HG03108 (cell line): ENCODE data around the gene DDRGK1.
A peak's percentile ranks its signal among the peaks of the same experiment; 100 is the strongest.
"Not testable (repeated sequence)": the region's sequence is repeated elsewhere in the genome, so short reads cannot be mapped to it uniquely, and the experiment has no call there.

Source experiments
- ATAC-seq: cut with Tn5 transposase; IDR thresholded peaks from one replicate; pipeline ENCODE4 v1.9.1; 2021; ENCODE audit warnings: moderate library complexity; ENCODE audit not compliant: unreplicated experiment

Gene DDRGK1

DNA sequence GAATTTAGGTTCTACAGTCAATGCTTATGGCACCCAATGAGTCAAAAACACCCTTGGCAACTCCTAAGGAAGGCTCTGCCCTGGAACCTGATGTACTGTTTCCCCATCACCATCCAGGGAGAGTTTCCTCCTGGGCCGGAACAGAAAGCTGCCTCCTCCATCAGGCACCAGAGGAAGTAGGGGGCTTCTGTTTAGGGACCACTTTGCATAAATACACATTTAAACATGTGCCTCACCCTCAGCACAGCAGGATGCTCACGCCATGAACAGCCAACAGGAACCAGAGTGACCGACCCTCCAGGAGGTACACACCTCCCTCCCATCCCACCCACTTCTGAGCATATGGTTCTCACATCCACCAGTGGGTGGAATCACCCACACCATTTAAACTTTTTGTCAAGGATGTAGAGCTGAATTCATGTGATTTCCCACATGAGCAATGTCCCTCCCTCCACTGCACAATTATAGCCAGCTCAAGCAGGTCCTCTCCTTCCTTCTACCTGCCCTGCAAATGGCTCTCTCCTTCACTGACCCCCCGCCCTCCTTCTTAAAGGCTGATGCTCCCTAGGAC is 14.8 kb downstream of the DDRGK1 start:
- no peak for ATAC-seq

DNA sequence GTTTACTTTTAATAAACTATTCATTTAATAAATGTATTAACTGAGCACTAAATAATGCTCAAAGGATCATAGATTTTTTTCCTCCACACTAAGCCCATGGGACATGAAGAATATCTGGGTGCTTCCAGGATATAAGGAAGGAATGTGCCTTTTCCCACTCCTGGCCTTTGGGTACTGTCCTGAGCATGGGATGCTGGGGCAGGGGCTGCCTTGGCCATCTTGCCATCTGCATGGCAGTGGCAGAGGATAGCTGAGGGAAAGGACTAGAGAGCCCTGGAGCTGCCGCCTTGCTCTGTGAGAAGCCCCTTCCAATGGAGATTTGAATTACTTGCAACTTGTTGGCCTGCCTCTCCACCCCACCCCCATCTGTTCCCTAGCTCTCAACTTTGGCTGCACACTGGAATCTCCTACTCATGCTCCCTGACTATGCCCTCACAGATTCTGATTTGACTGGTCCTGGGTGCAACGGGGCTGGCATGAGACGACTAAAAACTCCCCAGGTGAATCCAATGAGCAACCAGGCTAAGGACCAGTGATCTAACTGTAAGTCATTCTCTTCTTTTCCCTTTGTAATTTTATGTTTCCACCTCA is 15.6 kb downstream of the DDRGK1 start:
- no peak for ATAC-seq

DNA sequence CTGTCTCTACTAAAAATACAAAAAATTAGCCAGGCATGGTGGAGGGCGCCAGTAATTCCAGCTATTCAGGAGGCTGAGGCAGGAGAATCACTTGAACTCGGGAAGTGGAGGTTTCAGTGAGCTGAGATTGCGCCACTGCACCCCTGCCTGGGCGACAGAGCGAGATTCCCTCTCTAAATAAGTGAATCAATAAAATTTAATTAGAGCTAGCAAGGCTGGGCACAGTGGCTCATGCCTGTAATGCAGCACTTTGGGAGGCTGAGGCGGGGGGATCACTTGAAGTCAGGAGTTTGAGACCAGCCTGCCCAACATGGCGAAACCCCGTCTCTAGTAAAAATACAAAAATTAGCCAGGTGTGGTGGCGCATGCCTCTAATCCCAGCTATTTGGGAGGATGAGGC is 16.6 kb downstream of the DDRGK1 start:
- not testable (repeated sequence) for ATAC-seq

DNA sequence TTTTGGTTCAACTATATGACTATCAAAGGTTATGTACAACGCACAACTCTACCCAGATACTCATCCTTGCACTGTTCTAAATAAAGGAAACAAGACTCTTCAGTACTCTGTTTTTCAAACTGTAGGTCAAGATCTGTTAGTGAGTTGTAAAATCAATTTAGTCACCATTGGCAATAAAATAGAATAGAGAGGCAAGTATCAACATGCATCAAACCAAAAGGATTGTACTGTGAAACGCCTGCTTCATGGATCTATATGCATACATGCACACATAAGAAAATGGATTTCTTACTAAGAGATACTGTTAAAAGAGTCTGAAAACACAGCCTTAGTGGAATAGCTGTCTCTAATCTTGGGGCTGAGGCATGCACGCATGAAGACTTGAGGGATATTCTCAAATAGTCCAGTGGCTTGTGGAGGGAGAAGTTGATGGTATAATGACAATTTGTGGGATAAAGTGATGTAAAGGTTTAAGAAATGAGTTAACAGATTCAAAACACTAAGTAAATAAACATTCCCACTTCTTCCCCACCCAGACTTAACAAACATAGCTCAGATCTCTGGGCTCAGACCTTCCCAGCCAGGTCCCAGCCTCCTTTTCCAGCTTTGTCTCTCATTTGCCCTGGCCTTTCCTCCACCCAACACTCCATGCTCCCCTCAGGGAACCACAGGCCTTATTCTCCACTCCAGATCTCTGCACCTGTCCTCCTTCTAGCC is 20.4 kb downstream of the DDRGK1 start:
- ATAC-seq: no peak

DNA sequence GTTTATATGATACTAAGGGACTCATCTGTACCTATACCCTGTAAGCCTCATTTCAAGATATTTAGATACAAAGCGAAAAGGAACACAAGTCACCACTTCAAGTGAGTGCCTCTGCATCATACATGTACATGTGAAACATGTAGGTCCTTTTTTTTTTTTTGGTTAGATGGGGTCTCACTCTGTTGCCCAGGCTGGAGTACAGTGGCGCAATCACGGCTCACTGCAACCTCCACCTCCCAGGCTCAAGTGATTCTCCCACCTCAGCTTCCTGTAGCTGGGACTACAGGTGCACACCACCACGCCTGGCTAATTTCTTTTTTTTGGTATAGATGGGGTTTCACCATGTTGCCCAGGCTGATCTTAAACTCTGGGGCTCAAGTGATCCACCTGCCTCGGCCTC is 22.1 kb downstream of the DDRGK1 start:
- not testable (repeated sequence) for ATAC-seq

DNA sequence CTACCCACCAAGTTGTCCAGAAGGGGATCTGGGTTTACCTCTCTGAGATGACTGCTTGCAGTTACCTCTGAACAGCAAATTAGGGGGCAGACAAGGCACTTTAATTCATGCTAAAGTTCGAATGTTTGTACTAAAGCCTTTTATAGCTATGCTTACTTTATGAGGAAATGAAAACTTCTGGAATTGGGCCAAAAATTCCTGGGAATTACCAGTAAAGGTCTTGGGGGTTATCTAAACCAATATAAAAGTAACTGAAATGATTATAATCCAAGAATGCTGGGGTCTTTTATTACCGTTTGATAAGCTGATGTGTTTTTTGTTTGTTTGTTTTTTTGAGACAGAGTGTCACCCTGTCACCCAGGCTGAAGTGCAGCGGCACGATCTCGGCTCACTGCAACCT is 23.2 kb downstream of the DDRGK1 start:
- no peak for ATAC-seq

DNA sequence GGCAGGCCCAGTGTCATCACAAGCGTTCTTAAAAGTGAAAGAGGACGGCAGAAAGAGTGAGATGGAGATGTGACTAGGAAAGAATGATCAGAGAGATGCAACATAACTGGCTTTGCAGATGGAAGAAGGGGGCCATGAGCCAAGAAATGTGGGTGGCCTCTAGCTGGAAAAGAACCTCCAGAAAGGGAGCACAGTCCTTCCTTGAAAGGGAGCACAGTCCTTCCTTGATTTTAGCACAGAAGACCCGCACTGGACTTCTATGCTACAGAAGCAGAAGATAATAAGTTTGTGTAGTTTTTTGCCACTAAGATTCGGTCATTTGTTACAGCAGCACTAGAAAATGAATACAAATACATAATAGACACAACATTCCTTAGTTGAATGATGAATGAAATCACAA is 24.2 kb downstream of the DDRGK1 start:
- ATAC-seq: no peak

DNA sequence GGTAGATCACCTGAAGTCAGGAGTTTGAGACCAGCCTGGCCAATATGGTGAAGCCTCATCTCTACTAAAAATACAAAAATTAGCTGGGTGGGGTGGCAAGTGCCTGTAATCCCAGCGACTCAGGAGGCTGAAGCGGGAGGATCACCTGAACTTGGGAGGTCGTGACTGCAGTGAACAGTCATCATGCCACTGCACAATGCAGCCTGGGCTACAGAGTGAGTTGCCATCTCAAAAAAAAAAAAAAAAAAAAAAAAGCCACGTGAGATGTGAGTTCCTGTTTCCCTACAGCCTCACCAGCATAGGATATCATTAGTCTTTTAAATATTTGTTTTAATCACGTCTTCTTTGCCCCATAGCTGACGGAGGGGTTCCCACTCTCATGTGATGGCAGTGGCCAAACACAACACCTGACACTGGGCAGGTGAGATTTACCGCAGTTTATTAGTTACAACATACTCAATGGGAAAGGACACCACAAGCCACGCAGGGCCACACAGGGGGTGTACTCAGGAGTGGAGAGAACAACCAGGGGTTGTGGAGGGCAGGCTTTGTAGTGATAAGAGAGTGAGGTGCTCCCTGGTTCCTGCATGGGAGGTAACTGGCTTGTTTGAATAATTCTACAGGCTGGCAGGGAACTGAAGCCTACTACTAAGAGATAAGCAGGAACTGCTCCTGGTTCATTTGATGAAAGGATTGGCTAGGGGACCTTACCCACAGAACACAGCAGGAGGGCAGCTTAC is 26.6 kb downstream of the DDRGK1 start:
- no peak for ATAC-seq

DNA sequence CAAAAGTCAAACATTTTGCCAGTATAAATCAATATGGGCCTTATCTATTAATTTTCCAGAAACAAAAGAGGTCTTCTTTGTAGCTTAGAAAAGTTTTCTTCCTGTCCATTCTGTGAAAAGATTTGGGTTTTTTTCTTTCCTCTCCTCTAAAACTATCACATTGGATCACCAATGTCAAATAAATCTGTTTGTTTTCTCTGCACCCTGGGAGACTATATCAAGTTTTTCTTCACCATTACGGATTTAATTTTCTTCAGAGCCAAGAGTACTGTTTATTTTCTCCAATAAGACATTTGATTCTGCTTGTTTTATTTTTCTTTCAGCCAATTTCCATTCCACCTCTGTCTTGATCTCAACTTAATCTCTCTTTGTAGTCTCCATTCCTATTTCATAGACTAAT is 29.2 kb downstream of the DDRGK1 start:
- no peak for ATAC-seq

DNA sequence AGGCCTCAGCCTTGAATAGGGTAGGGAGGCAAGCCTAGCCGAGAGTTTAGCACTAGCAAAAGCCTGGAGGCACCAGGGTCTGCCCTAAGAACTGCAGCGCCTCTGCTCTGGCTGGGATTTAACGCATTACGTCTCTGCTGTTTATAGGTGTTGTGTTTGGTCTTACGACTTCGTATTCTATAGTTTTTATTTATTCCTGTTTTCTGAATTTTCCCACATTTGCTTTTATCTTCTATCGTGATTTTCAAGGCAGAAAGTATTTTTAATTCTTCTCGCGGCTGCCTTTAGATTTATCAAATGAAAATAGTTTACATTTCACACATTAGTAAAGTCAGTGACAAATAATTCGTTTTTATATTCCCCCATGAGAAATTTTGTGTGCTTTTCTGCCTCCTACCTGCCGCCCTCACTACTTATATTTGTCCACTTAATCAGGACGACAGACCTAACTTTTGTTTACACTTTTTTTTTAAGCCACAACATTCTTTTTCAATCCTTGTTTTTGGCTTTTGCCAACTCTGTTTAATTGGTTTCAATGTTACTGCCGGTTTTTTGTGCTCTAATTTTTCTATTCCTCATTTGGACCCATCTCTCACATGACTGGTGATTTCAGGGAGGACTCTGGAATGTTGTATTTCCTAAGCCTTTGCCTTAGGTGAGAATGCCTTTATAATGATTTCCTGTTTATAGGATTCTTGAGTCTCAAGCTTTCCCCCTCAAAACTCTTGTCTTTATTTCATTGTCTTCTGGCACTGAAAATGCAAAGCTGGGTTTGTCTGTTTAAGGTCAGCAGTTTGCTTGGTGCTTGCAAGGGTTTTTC is 29.8 kb downstream of the DDRGK1 start:
- ATAC-seq: no peak

DNA sequence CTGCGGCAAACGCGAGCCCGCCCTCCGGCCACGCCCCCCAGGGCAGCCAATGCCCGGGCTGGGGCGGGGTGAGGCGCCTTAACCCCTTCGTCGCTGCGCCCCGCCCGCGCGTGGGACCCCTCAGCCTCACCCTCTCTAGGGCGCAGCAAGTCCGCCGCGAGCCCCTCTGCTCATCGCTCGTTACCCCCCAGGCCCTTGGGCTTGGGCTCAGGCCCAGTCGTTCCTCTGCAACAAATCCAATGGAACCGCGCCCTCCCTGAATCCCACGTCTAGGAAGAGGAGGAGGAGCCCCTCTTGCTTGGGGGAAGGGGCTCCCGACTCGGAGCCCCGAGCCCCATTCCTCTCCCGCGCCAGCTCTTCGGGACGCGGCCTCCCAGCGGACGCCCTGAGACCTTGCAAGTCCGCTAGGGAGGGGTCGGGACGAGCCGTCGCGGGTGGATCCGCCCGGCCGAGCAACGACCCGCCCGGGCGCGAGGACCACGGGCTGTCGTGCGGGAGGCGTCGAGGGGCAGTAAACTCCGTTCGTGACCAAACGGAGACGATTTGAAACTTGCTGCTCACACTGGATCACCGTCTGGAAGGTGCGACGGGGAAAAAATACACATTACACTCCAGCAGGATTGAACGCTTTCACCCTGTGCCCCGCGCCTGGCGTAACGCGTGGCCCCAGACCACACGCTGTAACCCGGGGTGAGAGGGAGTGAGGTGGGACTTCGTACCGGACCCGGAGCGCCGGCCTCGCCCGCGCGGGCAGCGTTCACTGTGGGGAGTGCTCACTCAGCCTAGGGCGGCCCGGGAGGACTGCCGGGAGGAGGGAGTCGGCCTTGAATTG is 30.7 kb downstream of the DDRGK1 start:
- peak; percentile 89 for ATAC-seq

DNA sequence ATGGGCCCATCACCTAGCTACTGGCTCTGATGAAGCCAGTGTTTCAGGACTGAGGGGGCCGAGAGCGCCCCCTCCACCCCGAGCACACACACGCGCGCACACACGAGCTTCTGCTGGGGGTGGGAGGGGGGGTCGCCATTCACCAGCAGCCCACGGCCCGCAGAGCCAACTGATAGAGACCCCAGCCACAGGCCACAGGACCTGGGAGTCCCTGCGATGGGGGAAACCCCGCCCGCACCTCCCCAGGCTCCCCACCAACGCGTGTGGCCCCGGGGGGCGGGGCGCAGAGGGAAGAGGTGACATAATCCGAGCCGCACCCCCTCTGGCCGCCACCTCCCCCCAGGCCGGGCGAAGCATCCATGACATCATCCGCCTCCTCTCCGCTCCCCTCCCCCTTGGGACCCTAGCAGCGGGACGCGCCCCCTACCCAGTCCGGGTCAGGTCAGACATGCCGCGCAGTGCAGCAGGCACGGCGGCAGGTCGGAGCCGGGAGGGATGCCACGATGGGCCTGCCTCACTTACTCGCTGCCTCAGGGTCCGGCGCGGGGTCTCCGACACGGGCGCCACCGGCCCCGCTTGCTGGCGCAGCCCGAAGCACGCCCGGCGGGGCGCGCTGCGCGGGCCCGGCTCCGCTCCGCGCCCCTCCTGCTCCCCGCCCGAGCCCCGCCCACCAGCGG is 31.4 kb downstream of the DDRGK1 start, which contains the start of gene LZTS3:
Gene LZTS3, minus strand, starts transcription at position 617 of the 677 bp plus-strand sequence. CDS start 6,386 bp downstream, outside the sequence.
- peak; percentile 28 for ATAC-seq

DNA sequence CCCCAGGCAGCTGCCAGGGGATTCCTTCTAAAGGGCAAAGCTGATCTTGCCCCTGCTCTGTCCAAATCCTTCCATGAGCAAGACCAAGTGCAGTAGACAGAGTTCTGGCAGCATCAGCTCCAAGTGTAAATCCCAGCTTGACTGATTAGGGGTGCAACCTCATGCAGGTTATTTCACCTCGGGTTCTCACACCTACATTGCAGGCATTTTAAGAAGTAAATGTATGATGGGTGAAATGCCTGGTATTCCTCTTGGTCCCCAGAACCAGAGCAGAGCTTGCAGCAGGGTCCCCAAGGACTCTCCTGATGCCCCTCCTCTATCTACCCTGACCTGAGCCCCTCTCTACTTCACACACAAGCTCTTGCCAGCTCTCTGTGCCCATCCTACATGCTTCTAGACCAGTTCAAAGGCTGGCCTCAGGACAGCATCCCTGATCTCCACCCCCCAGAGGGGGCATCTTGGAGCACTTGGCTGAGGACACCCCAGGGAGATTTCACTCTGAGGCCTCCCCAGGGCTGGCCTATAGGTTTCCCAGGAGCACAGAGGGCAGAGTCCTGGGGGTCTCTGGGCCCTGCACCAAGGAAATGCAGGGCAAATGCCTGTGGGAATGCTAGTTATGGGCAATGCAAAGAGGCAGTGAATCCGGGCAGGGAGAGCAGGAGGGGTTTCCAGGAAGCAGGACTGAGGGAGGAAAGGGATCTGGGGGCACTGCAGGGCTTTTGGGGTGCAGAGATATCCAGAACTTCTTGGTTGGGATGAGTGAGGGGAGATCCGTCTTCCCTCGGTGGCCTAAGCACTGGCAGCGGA is 32.2 kb downstream of the DDRGK1 start:
- no peak for ATAC-seq

DNA sequence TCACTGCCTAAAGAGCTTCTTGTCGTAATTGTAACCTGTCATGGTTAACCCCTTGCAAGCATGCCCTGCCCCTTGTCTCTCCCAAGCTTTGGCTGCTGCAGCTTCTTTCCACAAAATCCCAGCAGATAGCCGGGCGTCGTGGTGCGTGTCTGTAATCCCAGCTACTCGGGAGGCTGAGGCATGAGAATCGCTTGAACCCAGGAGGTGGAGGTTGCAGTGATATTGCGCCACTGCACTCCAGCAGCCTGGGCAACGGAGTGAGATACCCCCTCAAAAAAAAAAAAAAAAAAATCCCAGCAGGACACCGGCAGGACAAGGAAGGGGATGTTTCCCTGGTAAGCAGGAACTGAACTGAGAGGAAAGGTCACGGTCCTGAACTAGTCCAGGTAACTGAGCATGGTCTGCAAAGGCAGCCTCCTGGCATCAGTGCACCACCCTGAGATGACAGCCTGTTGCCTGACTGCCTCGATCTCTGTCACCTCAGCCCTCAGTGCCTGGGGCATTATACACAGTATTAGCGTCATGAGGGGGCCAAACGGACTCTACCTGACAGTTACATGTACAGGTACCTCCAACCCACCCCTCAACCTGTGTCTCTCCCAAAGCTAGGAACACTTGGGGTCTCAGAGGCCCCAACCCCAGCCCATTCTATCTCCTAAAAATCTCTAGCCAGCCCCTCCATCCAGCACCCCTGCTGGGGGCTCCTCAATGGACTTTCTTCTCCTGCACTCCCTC is 32.9 kb downstream of the DDRGK1 start:
- no peak for ATAC-seq

DNA sequence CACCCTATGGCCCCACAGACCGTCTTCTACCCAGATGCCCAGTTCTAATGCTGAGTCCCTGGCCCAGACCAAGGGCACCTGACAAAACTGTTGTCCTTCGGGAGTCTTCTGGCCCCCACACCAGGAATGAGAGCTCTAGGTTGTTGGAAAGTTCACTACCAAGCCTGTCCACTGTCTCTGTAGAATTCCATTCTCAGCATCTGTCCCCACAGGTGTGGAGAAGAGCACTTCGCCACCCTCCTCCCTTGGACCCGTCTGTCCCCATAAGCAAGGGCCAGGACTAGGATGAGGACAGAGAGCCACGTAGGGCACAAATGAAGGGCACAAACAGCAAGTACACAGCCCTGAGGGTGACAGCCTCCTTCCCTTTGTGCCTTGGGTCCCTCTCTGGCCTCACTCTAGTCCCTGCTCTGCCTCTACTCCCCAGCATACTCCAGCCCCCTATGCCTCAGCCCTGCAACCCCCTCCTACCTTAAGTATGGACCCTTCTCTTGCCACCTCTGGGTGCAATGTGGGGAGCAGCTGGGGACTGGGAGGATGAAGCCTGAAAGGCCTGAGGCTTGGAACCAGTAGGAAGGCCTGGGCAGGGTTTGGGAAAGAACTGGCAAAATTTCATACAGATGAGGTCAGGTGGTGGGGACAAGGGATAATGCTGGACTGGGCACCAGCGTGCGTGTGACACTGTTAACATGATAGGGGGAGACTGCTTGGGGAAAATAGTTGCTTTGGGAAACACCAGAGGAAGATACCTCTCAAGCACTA is 35.5 kb downstream of the DDRGK1 start:
- ATAC-seq: no peak

DNA sequence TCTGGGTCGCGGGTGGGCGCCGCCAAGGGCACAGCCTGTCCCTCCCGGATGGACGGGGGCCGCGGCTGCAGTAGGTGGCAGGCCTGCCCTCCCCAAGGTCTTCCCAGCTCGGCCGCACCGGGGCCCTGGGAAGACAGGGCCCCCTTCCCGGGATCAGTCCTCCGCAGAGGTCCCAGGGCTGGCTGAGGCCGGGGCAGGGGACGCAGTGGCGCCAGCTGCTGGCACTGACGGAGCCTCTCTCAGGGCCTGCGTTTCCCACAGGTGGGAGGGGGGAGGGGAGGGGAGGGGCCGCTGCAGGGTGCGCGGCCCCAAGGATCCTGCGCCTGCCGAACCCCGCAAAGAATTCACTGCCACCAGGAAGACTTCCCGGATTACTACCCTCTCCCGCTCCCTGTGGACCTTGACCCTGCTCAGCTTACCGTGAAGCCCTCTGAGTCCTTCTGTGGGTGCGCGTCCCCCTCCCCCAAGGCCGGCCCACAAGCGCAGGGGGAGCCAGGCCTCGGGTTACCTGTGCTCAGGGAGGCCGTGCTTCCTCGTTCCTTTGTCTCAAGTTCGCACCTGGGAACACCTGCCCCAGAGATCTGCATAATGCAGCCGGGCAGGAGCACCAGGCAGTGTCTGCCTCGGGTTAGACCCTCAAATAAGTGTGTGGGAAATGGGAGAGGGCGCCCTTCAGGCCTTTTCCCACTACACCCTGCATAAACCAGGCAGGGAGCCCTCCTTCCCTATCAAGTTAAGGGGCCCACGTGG is 36.2 kb downstream of the DDRGK1 start:
- ATAC-seq: no peak

DNA sequence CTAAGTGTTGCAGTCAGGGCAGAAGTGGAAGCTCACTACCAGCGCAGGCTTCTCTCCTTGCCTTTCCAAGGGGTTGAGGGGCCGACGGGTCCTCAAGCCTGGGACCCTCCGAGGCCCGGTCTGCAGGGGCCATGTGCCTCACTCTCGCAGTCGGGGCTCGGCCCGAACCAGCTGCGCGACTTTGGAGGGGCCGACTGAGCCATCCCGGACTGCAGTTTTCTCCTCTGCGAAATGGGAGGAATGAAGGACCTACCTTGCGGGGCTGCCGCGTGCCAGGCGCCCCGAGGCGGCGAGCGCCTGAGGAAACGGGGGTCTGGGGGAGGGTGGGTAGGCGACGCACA is 36.8 kb downstream of the DDRGK1 start:
- ATAC-seq: no peak
